GM12891 (cell line): ENCODE data around the gene MCRIP1.

Source experiments
- POLR2A ChIP-seq: IDR thresholded peaks from 2 replicates; pipeline ENCODE4 v1.6.1; 2011; ENCODE audit warnings: low read depth, low read length, control low read depth
- POLR2AphosphoS5 ChIP-seq: IDR thresholded peaks from 2 replicates; pipeline ENCODE4 v1.6.1; 2011; ENCODE audit warnings: low read depth, low read length, control low read depth
- SPI1 ChIP-seq: IDR thresholded peaks from 2 replicates; pipeline ENCODE4 v1.6.1; 2011; ENCODE audit warnings: low read depth, low read length, control low read depth
- TAF1 ChIP-seq: IDR thresholded peaks from 2 replicates; pipeline ENCODE4 v1.6.1; 2011; ENCODE audit warnings: low read depth, low read length, control low read depth

- TF ChIP-seq POLR2AphosphoS5 (no peak), POLR2A (no peak), SPI1 (no peak), TAF1 (no peak)
Observed at GRCh38 chr17:81878294-81878693, 45.2 kb upstream of the MCRIP1 start.
